Pancreas (tissue), 10 donors: ENCODE results near the gene KNTC1. TPM values are rescaled to one million over a fixed set of nuclear protein-coding genes. Genes with fewer than 3 reads are reported as not detected.
A peak's percentile ranks its signal among the peaks of the same experiment; 100 is the strongest.
"Not testable (repeated sequence)": the region's sequence is repeated elsewhere in the genome, so short reads cannot be mapped to it uniquely, and the experiment has no call there.

Source experiments
- ATAC-seq, 4 donors: fragments of 200-7000 bp; cut with Tn5 transposase; one replicate each; pipeline versions ENCODE4 v1.8.0 to v1.9.1; 2020; ENCODE audit warnings: mild to moderate bottlenecking in 4 of 4, moderate library complexity in 4 of 4
- DNase-seq, 6 donors: peaks; one replicate each; pipeline ENCODE4 v3.0.0-alpha.2; 2020
- FAIRE-seq: peaks from 2 replicates; lab custom pipeline; 2012; peaks lifted over from hg19 to GRCh38; lab: Jason Lieb, UNC
- H3K27ac ChIP-seq, 4 donors: fragments of 200-600 bp; sonication (generic); 1 replicate in 3 of 4; 2 replicates in 1 of 4; pipeline versions ENCODE4 v1.5.0 to v1.8.0; 2020
- H3K27me3 ChIP-seq, 4 donors: fragments of 200-600 bp; one replicate each; pipeline ENCODE4 v1.8.0; 2021
- H3K36me3 ChIP-seq, 3 donors: fragments of 200-600 bp; sonication (generic) in 1 of 3; one replicate each; pipeline versions ENCODE4 v1.5.0 to v1.8.0; 2020 to 2021
- H3K4me1 ChIP-seq, 3 donors: fragments of 200-600 bp; one replicate each; pipeline ENCODE4 v1.8.0; 2021
- H3K4me3 ChIP-seq, 4 donors: fragments of 200-600 bp; sonication (generic) in 2 of 4; one replicate each; pipeline versions ENCODE4 v1.5.0 to v1.8.0; 2020 to 2021
- H3K9me3 ChIP-seq, 4 donors: fragments of 200-600 bp; one replicate each; pipeline ENCODE4 v1.8.0; 2021
- CTCF ChIP-seq, 4 donors: fragments of 200-600 bp; sonication (generic) in 3 of 4; IDR thresholded peaks; one replicate each; pipeline versions ENCODE4 v1.5.0 to v1.8.0; 2021; ENCODE audit warnings: antibody characterized with exemption in 4 of 4
- WGBS, 2 donors: extraction: QIAGEN DNeasy Blood & Tissue Kit; methylation state at CpG; one replicate each; pipeline ENCODE4 v1.1.7; 2013; 5-methylcytosine and 5-hydroxymethylcytosine counted together
- intact Hi-C, 3 donors: fragments of 100-400 bp; cut with DNase I; formaldehyde crosslinking; loops; one replicate each; pipeline versions ENCODE4 v1.11.1 to v1.14.2; 2022
- polyA plus RNA-seq, 2 donors: library from polyadenylated mRNA; stranded (reverse); fragments of 200-250 nt; gene quantifications; one replicate each; pipeline ENCODE4 v1.2.3, GENCODE V29; 2013
- total RNA-seq, 6 donors: library from RNA; stranded (reverse); fragmentation: NEBNext Ultra II Directional in 4 of 6; extraction: Animal tissue kit (Norgen Biotek cat#: 25700) in 4 of 6; gene quantifications; one replicate each; pipeline versions ENCODE4 v1.2.1 to v1.2.4, GENCODE V29; 2021 to 2023
- donor health status: healthy with polysubstance abuse.
- donor health status: DM: no; HTN: no; CAD: no; lungs with moderate emphysema.
- donor health status: DM: no; HTN: no; CAD: no.
- donor health status: control.
- donor health status: control.
- donor health status: Bipolar disorder and iron deficiency.
- donor health status: DM: yes; HTN: yes; CAD: no.
- donor health status: DM: no; HTN: no; CAD: no.
- donor health status: DM: no; HTN: no; CAD: no.
- donor health status: DM: yes; HTN: yes; CAD: no.

Gene KNTC1, protein sequence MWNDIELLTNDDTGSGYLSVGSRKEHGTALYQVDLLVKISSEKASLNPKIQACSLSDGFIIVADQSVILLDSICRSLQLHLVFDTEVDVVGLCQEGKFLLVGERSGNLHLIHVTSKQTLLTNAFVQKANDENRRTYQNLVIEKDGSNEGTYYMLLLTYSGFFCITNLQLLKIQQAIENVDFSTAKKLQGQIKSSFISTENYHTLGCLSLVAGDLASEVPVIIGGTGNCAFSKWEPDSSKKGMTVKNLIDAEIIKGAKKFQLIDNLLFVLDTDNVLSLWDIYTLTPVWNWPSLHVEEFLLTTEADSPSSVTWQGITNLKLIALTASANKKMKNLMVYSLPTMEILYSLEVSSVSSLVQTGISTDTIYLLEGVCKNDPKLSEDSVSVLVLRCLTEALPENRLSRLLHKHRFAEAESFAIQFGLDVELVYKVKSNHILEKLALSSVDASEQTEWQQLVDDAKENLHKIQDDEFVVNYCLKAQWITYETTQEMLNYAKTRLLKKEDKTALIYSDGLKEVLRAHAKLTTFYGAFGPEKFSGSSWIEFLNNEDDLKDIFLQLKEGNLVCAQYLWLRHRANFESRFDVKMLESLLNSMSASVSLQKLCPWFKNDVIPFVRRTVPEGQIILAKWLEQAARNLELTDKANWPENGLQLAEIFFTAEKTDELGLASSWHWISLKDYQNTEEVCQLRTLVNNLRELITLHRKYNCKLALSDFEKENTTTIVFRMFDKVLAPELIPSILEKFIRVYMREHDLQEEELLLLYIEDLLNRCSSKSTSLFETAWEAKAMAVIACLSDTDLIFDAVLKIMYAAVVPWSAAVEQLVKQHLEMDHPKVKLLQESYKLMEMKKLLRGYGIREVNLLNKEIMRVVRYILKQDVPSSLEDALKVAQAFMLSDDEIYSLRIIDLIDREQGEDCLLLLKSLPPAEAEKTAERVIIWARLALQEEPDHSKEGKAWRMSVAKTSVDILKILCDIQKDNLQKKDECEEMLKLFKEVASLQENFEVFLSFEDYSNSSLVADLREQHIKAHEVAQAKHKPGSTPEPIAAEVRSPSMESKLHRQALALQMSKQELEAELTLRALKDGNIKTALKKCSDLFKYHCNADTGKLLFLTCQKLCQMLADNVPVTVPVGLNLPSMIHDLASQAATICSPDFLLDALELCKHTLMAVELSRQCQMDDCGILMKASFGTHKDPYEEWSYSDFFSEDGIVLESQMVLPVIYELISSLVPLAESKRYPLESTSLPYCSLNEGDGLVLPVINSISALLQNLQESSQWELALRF (N-terminal part only)
- total RNA-seq: 1 to 10 TPM; 2.7 to 5.9 (median 4.2) TPM
- 10 to 100 TPM in 1 of 2 donors, 1 to 10 TPM in 1; 6.6 to 10.2 TPM for polyA plus RNA-seq

GRCh38 chr12:122526683-122527477 lies at the start of gene KNTC1, which contains the start of gene RSRC2:
KNTC1 (plus strand) TSS chr12:122527249; CDS start chr12:122530064, 2,815 bp downstream.
RSRC2 (minus strand) TSS chr12:122526936; CDS start chr12:122526853, 83 bp downstream.
- DNase-seq (peak; percentile 94 to 99 (median 98)), ATAC-seq (peak; percentile 91 to 95 (median 94)), FAIRE-seq (peak; percentile 97)
- Histone ChIP-seq H3K4me1 (peaks cover 24 to 39% (median 33%) of the 10 kb centered on the region in 3 donors), H3K4me3 (peak within 1 kb of the TSS; percentile 31 to 61 (median 45)), H3K36me3 (peaks cover 0 to 4% (median under 1%) of the 10 kb centered on the region in 3 donors), H3K9me3 (no peaks in the 10 kb centered on the region), H3K27me3 (no peaks in the 10 kb centered on the region), H3K27ac (peak within 1 kb of the TSS; percentile 95 to 99 (median 98))
- no peak for TF ChIP-seq CTCF (IDR thresholded peaks at IDR 0.05)
- intact Hi-C loops: no loop called here
- 0% methylated on average over 51 of the region's 51 CpGs for WGBS, 2 donors

DNA sequence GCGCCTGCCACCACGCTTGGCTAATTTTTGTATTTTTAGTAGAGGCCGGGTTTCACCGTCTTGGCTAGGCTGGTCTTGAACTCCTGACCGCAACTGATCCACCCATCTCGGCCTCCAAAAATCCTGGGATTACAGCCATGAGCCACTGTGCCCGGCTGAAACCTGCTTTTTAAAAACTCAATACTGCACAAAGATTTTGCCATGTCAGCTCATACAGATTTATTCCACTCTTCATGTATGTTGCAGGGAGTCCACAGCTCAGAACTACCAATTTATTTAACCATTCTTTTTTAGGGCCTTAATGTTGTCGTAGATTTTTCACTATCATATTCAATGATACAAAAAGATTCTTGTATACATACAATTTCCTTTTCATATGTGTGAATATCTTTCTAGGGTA lies 46.3 kb upstream of the KNTC1 start:
- no peaks in the 10 kb centered on the region for H3K27me3 ChIP-seq
- 98 to 99% methylated on average over 8 of the region's 8 CpGs for WGBS, 2 donors
- peaks cover 8 to 87% (median 14%) of the 10 kb centered on the region in 3 donors for H3K36me3 ChIP-seq
- no peaks in the 10 kb centered on the region for H3K9me3 ChIP-seq
- H3K27ac ChIP-seq: no peak overlapping the region
- H3K4me1 ChIP-seq: no peaks in the 10 kb centered on the region
- no peak for DNase-seq
- no peak for FAIRE-seq
- H3K4me3 ChIP-seq: no peak overlapping the region
- no peak for ATAC-seq
- intact Hi-C loops: no loop called here
- TF ChIP-seq CTCF (IDR thresholded peaks at IDR 0.05): no peak

- Histone ChIP-seq H3K36me3 (peaks cover 8 to 83% (median 14%) of the 10 kb centered on the region in 3 donors), H3K9me3 (no peaks in the 10 kb centered on the region), H3K27me3 (no peaks in the 10 kb centered on the region), H3K4me1 (no peaks in the 10 kb centered on the region), H3K4me3 (no peak overlapping the region), H3K27ac (no peak overlapping the region)
- 94 to 96% methylated on average over 6 of the region's 6 CpGs for WGBS, 2 donors
- FAIRE-seq (no peak), DNase-seq (no peak), ATAC-seq (no peak)
- TF ChIP-seq CTCF (IDR thresholded peaks at IDR 0.05): no peak
- intact Hi-C loops: no loop called here
Observed at GRCh38 chr12:122481861-122482260, 45.2 kb upstream of the KNTC1 start.

GRCh38 chr12:122483969-122484368 lies 43.1 kb upstream of the KNTC1 start:
- no peaks in the 10 kb centered on the region for H3K4me1 ChIP-seq
- peaks cover 5 to 85% (median 34%) of the 10 kb centered on the region in 3 donors for H3K36me3 ChIP-seq
- no peak for ATAC-seq
- whole genome bisulfite sequencing, 2 donors: 75 to 79% methylated on average over 5 of the region's 5 CpGs
- intact Hi-C loops: no loop called here
- no peak for TF ChIP-seq CTCF (IDR thresholded peaks at IDR 0.05)
- no peaks in the 10 kb centered on the region for H3K27me3 ChIP-seq
- no peaks in the 10 kb centered on the region for H3K9me3 ChIP-seq
- no peak overlapping the region for H3K27ac ChIP-seq
- no peak overlapping the region for H3K4me3 ChIP-seq
- FAIRE-seq: no peak
- DNase-seq: no peak

- H3K36me3 ChIP-seq: peaks cover 5 to 85% (median 38%) of the 10 kb centered on the region in 3 donors
- not testable (repeated sequence) for FAIRE-seq, H3K4me3 ChIP-seq
Observed at GRCh38 chr12:122484385-122484784, 42.7 kb upstream of the KNTC1 start.

DNA sequence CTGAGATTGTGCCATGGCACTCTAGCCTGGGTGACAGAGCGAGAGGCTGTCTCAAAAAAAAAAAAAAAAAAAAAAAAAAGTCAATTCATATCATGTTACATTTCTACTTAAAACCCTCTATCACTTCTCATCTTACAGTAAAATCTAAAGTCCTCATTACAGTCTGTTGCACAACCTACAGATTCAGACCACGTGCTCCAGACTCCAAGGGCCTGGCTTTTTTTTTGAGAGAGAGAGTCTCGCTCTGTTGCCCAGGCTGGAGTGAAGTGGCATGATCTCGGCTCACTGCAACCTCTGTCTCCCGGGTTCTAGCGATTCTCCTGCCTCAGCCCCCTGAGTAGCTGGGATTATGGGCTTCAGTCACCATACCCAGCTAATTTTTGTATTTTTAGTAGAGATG lies 40.7 kb upstream of the KNTC1 start:
- H3K27ac ChIP-seq, H3K27me3 ChIP-seq, ATAC-seq, H3K9me3 ChIP-seq, H3K4me3 ChIP-seq, DNase-seq, FAIRE-seq, intact Hi-C loops, H3K4me1 ChIP-seq: not testable (repeated sequence)
- whole genome bisulfite sequencing, 2 donors: 94 to 96% methylated on average over 6 of the region's 6 CpGs
- H3K36me3 ChIP-seq: peaks cover 5 to 67% (median 30%) of the 10 kb centered on the region in 3 donors

More at GRCh38 chr12:122484385-122484784, 42.7 kb upstream of the KNTC1 start:
- WGBS, 2 donors: 100% methylated on average over 1 of the region's 1 CpG
- H3K4me1 ChIP-seq, H3K9me3 ChIP-seq, H3K27ac ChIP-seq, intact Hi-C loops, ATAC-seq, H3K27me3 ChIP-seq: not testable (repeated sequence)
- peak in 1 of 6 donors; percentile 1 for DNase-seq
